ENCODE results near the gene BSN.

GRCh38 chr3:49712631-49713317 lies 158.5 kb downstream of the BSN start:
- TF ChIP-seq CTCF (IDR thresholded peaks at IDR 0.05) (no peak), POLR2A (IDR thresholded peaks at IDR 0.05) (no peak), EP300 (IDR thresholded peaks at IDR 0.05; ENCODE audit: low read depth) (no peak), POLR2AphosphoS5 (IDR thresholded peaks at IDR 0.05) (no peak)
